ENCODE data around the gene HPGDS. TPM values are rescaled to one million over a fixed set of nuclear protein-coding genes. Genes with fewer than 3 reads are reported as not detected.
A peak's percentile ranks its signal among the peaks of the same experiment; 100 is the strongest.

The HPGDS gene
- total and polyA plus RNA-seq, 8 donors = 0.16 to 2.9 (median 0.54) TPM

GRCh38 chr4:94352163-94352562, 9.5 kb upstream of the HPGDS start:
- Histone ChIP-seq H3K9me3 (no peaks in the 10 kb centered on the region), H3K4me1 (no peaks in the 10 kb centered on the region), H3K4me3 (no peak overlapping the region), H3K27ac (no peak overlapping the region), H3K27me3 (no peaks in the 10 kb centered on the region), H3K36me3 (no peaks in the 10 kb centered on the region)
- FAIRE-seq (no peak), DNase-seq (no peak), ATAC-seq (no peak)
- 58 to 68% methylated on average over 4 of the region's 4 CpGs for WGBS, 2 donors
- TF ChIP-seq, protein P1, sequence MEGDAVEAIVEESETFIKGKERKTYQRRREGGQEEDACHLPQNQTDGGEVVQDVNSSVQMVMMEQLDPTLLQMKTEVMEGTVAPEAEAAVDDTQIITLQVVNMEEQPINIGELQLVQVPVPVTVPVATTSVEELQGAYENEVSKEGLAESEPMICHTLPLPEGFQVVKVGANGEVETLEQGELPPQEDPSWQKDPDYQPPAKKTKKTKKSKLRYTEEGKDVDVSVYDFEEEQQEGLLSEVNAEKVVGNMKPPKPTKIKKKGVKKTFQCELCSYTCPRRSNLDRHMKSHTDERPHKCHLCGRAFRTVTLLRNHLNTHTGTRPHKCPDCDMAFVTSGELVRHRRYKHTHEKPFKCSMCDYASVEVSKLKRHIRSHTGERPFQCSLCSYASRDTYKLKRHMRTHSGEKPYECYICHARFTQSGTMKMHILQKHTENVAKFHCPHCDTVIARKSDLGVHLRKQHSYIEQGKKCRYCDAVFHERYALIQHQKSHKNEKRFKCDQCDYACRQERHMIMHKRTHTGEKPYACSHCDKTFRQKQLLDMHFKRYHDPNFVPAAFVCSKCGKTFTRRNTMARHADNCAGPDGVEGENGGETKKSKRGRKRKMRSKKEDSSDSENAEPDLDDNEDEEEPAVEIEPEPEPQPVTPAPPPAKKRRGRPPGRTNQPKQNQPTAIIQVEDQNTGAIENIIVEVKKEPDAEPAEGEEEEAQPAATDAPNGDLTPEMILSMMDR (IDR thresholded peaks at IDR 0.05) = no peak
- intact Hi-C loops (cut with DNase I) = no loop called here

GRCh38 chr4:94351319-94351718, 8.7 kb upstream of the HPGDS start:
- H3K4me1 ChIP-seq = peaks cover 0 to 2% (median under 1%) of the 10 kb centered on the region in 3 donors
- 54 to 66% methylated on average over 1 of the region's 1 CpG for WGBS, 2 donors
- FAIRE-seq (no peak), ATAC-seq (no peak), DNase-seq (no peak)
- no peak overlapping the region for H3K4me3 ChIP-seq
- no peak overlapping the region for H3K27ac ChIP-seq
- intact Hi-C loops (cut with DNase I) = no loop called here
- TF ChIP-seq, protein P1 (IDR thresholded peaks at IDR 0.05) = no peak
- no peaks in the 10 kb centered on the region for H3K27me3 ChIP-seq
- no peaks in the 10 kb centered on the region for H3K9me3 ChIP-seq
- H3K36me3 ChIP-seq = no peaks in the 10 kb centered on the region

DNA sequence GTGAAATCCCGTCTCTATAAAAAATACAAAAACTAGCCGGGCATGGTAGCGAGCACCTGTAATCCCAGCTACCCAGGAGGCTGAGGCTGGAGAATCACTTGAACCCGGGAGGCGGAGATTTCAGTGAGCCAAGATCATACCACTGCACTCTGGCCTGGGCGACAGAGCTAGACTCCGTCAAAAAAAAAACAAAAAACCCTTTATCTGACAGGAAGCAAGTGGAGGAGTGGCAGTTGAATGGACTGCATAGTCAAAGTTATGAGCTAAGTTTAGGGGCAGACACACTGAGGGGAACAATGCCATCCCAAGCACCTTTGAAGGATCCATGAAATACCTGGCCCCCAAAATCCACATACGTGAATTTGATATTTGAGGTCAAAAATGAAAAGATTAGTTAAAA, 7.5 kb upstream of the HPGDS start:
- Histone ChIP-seq H3K27me3 (no peaks in the 10 kb centered on the region), H3K27ac (no peak overlapping the region), H3K36me3 (no peaks in the 10 kb centered on the region), H3K9me3 (no peaks in the 10 kb centered on the region), H3K4me3 (no peak overlapping the region), H3K4me1 (peaks cover 3 to 8% (median 5%) of the 10 kb centered on the region in 3 donors)
- ATAC-seq = no peak
- intact Hi-C loops (cut with DNase I) = no loop called here
- TF ChIP-seq, protein P1 (IDR thresholded peaks at IDR 0.05) = no peak
- no peak for DNase-seq
- 90 to 94% methylated on average over 8 of the region's 8 CpGs for WGBS, 2 donors
- no peak for FAIRE-seq

- Histone ChIP-seq H3K4me1 (peaks cover 3 to 8% (median 5%) of the 10 kb centered on the region in 3 donors), H3K27ac (no peak overlapping the region), H3K4me3 (no peak overlapping the region), H3K27me3 (no peaks in the 10 kb centered on the region), H3K36me3 (no peaks in the 10 kb centered on the region), H3K9me3 (no peaks in the 10 kb centered on the region)
- TF ChIP-seq, protein P1 (IDR thresholded peaks at IDR 0.05) = no peak
- intact Hi-C loops (cut with DNase I) = no loop called here
- 70 to 71% methylated on average over 1 of the region's 1 CpG for WGBS, 2 donors
- DNase-seq (no peak), ATAC-seq (no peak), FAIRE-seq (peak; percentile 20)
These were observed 6.6 kb upstream of the HPGDS start for GRCh38 chr4:94349193-94349592.

- no peak for DNase-seq
- Histone ChIP-seq H3K4me1 (peaks cover 3 to 8% (median 5%) of the 10 kb centered on the region in 3 donors), H3K9me3 (no peaks in the 10 kb centered on the region), H3K27ac (no peak overlapping the region), H3K36me3 (no peaks in the 10 kb centered on the region), H3K4me3 (no peak overlapping the region), H3K27me3 (no peaks in the 10 kb centered on the region)
- no peak for FAIRE-seq
- no peak for ATAC-seq
- WGBS, 2 donors = 96 to 97% methylated on average over 3 of the region's 3 CpGs
- TF ChIP-seq, protein P1 (IDR thresholded peaks at IDR 0.05) = no peak
- intact Hi-C loops (cut with DNase I) = no loop called here
These were observed 6.0 kb upstream of the HPGDS start for GRCh38 chr4:94348666-94349065.
